Fibroblast of lung (primary cell): Measurements from ENCODE around the gene KCNT1.

ENCODE experiments used
- CTCF ChIP-seq, 2 donors: IDR thresholded peaks in 1 of 2; conservative IDR thresholded peaks in 1 of 2; 1 replicate in 1 of 2; 2 replicates in 1 of 2; pipeline ENCODE4 v1.5.1; 2011 to 2012; ENCODE audit warnings: low read length in 2 of 2, control low read depth in 1 of 2, inconsistent platforms in 1 of 2, low read depth in 1 of 2, mild to moderate bottlenecking in 1 of 2
- EZH2 ChIP-seq: IDR thresholded peaks from 2 replicates; pipeline ENCODE4 v1.5.1; 2012; ENCODE audit warnings: low read length, control low read depth, mild to moderate bottlenecking; ENCODE audit errors: missing control alignments

GRCh38 chr9:135762921-135763320, 60.9 kb downstream of the KCNT1 start:
- TF ChIP-seq CTCF (conservative IDR thresholded peaks at IDR 0.05 in 1 of 2, IDR thresholded peaks at IDR 0.05 in 1 of 2; ENCODE audit: low read depth in 1 of 2, low read length in 2 of 2) (no peak), EZH2 (no peak)
